Measurements from ENCODE around the gene HDAC10.
"Not testable (repeated sequence)": the region's sequence is repeated elsewhere in the genome, so short reads cannot be mapped to it uniquely, and the experiment has no call there.

The HDAC10 gene

DNA sequence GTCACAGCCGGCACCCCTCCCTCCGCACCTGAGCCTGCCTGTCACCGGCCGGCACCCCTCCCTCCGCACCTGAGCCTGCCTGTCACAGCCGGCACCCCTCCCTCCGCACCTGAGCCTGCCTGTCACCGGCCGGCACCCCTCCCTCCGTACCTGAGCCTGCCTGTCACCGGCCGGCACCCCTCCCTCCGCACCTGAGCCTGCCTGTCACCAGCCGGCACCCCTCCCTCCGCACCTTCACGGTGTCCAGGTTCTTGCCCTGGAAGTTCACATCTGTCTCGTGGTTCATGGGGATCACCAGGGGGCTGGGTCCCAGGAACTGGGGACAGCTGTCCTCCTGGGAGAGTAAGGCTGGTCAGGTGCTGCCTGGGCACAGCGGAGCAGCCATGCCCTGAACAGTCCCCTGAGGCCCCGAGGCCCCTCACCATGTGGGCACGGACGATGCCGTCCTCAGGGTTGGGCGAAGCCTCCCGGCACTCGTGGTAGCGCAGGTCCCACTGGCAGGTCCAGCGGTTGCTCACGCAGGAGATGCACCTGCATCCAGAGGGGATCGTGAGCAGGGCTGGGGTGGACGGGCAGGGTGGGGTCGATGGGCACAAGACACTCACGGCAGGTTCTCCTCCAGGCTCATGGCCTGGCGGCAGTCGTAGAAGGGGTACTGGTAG, 34.6 kb upstream of the HDAC10 start:
- no peak for DNase-seq

DNA sequence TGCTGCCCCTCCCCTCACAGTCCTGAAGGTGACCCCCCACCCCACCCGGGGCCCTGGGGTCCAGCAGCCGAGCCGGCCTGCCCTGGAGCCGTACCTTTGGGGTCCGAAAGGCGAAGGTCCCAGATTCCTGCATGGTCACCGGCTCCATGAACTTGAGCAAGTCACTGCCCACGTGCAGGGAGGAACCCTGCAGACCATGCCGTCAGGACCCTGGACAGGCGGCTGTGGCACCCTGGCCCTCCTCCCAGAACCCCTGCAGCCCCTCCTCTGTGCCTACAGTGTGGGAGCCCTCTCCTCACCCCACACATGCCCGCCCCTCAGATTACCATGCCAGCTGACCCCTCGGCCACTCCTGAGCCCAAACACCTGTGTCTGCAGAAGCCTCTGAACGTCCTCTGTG, 33.4 kb upstream of the HDAC10 start:
- DNase-seq = no peak

GRCh38 chr22:50283821-50284220, 32.8 kb upstream of the HDAC10 start:
- DNase-seq = no peak

- DNase-seq = no peak
Measured at GRCh38 chr22:50282361-50283155, 31.5 kb upstream of the HDAC10 start.

DNA sequence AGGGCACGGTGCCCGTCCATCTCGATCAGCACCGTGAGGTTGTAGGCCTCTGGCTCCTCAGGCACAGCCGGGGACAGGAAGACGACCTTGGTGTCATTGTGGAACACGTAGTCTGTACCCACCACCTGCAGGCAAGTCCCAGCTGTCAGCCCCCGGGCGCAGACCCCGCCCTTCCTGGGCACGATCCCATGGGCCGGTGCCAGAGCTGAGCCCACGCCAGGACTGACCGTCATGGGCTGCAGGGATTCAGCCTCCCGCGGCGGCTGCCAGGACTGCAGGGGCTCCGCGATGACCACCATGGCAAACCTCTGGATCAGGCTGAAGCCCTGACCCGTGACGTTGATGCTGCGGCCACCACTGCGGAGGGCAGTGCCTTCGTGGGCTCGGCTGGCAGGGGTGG, 30.9 kb upstream of the HDAC10 start:
- DNase-seq = no peak

GRCh38 chr22:50281384-50281760, 30.3 kb upstream of the HDAC10 start:
- no peak for DNase-seq

GRCh38 chr22:50280708-50281383, 29.8 kb upstream of the HDAC10 start:
- no peak for DNase-seq

- DNase-seq = no peak
Measured at GRCh38 chr22:50280022-50280707, 29.1 kb upstream of the HDAC10 start.

GRCh38 chr22:50278956-50279619, 28.0 kb upstream of the HDAC10 start:
- no peak for DNase-seq

DNA sequence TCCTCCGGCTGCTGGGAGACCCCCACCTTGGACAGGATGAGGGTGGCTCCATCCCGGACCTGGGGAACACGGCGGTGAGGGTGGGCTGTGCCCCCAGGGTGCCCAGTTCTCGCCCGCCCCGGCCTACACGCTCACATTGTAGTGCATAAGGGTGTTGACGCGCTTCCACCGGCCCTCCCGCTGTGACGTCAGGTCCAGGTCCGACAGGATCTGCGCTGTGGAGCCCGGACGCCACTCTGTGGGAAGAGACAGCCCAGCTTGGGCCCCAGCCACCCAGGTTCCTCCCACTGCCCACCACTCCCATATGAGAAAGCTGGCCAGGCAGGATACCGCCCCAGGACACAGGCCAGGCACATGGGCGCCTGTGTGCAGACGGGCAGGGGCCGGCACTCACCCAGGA, 27.4 kb upstream of the HDAC10 start:
- DNase-seq = no peak

DNA sequence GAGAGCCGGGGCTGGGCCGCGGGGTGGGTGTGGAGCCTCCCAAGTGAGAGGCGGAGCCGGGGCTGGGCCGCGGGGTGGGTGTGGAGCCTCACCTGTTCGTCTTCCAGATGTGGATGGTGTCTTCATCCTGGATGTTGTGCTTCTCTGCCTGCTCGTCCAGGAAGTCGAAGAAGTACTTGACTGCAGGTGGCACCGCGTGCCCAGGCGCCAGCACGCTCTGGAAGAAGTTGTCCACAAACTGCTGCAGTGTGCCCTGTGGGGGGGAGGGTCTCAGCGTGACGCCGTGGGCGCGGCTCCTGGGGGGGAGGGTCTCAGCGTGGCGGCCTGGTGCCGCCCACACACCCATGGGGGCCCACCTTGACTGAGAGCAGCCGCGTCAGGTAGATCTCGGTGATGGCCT, 26.7 kb upstream of the HDAC10 start:
- DNase-seq = no peak

DNA sequence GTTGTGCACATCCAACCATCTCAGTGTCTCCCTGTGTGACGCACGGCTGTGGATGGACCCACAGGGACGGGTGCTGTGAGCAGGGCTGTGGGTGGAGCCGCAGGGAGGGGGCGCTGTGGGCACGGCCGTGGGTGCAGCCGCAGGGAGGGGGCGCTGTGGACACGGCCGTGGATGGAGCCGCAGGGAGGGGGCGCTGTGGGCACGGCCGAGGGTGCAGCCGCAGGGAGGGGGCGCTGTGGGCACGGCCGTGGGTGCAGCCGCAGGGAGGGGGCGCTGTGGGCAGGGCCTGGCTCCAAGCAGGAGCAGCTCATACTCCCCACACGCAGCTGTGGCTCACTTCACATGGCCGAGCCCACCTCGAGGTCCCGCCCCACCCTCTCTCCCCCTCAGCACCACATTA, 25.1 kb upstream of the HDAC10 start:
- DNase-seq = no peak

- no peak for DNase-seq
Measured at GRCh38 chr22:50275181-50276055, 24.4 kb upstream of the HDAC10 start.

- DNase-seq = no peak
Measured at GRCh38 chr22:50274771-50275170, 23.7 kb upstream of the HDAC10 start.

DNA sequence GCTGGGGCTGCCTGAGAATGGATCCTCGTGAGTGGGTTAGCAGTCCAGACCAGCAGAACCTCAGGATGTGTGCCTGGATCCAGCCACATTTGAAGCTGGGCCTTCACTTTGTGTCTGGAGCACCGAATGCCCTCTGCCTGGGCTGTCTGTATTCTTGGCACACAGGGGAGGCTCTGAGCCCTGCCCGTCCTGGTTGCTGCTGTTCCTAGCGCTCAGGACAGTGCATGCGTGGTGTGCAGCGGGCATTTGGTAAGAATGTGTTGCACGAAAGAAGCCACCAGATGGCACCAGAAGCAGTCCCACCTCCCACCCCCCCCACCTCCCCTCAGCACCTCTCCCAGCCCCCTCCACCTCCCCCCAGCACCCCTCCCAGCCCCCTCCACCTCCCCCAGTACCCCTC, 23.2 kb upstream of the HDAC10 start:
- peak; percentile 23 for DNase-seq

DNA sequence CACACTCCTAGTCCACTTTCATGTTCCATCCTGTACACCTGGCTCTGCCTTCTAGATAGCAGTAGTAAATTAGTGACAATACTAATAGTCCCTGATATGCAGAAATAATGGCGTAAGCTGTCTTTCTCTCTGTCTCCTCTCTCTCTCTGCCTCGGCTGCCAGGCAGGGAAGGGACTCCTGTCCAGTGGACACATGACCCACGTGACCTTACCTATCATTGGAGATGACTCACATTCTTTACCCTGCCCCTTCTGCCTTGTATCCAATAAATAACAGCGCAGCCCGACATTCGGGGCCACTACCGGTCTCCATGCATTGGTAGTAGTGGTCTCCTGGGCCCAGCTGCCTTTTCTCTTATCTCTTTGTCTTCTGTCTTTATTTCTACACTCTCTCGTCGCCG, 22.7 kb upstream of the HDAC10 start:
- not testable (repeated sequence) for DNase-seq

DNA sequence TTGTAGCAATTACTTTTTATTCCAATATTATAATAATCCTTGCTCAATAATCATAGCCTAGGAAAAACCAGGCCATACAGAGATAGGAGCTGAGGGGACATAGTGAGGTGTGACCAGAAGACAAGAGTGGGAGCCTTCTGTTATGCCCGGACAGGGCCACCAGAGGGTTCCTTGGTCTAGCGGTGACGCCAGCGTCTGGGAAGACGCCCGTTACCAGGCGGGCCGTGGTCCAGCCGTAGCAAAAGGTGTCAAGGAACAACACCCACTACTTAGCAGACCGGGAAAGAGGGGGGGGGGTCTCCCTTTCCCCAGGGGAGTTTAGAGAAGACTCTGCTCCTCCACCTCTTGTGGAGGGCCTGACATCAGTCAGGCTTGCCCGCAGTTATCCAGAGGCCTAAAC, 22.3 kb upstream of the HDAC10 start:
- DNase-seq = not testable (repeated sequence)

DNA sequence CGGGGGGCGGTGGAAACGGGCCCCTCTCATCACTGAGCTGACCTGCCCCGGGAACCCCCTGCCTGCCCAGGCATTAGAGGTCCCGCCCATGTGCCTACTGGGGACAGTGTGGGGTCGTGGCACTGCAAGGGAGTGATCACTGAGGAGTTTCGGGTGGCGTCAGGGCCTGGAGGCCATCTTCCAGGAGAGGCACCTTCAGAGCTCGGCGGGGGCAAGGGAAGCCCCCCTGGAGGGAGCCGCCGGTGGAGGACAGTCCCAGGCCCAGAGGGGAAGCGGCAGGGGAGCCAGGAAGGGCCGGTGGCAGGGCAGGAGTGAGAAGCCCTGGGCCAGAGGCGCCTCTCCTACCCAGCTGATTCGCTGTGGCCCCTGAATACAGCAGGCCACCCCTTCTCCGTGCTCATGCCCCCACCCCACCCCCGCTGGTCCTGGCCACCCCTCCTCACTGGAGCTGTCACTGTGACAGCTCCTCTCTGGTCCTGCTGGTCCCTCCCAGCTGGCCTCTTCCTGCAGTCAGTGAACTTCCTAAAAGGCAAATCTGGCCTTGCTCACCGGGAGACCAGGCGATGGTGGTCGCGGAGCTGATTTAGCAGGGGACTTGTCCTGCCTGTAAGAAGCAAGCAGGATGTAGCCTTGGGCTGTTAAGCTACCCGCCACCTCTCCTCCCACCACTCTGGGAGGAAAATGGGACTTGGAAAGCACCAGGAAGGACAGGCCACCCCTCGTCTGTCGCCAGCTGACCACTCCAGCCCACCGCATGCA, 21.2 kb upstream of the HDAC10 start:
- no peak for DNase-seq

DNA sequence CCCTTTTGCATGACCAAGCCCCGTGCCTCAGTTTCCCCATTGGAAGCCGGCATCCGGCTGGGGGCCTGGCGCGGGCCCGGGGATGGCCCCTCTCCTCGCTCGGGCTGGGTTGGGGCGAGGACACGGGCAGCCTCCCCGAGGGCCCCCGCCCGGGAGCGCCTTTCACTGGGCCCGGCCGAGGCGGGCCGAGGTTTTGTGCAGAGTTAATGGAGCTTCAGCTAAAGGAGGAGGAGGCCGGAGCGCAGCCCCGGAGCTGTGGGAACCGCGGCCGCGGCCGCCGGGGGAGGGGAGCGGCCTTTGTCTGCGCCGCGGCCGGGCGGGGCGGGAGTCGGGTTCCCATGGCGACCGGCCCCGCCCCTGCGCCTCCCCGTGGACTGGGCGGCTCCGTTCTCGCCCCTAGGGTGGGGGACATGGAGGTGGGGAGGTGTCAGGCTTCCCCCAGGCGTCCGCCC, 20.5 kb upstream of the HDAC10 start:
- DNase-seq = peak; percentile 52

GRCh38 chr22:50270666-50271394, 19.8 kb upstream of the HDAC10 start:
- DNase-seq = peak; percentile 35

Data from NCI-H146 (cell line).